ENCODE measurements around the gene CCM2.

The CCM2 gene

DNA sequence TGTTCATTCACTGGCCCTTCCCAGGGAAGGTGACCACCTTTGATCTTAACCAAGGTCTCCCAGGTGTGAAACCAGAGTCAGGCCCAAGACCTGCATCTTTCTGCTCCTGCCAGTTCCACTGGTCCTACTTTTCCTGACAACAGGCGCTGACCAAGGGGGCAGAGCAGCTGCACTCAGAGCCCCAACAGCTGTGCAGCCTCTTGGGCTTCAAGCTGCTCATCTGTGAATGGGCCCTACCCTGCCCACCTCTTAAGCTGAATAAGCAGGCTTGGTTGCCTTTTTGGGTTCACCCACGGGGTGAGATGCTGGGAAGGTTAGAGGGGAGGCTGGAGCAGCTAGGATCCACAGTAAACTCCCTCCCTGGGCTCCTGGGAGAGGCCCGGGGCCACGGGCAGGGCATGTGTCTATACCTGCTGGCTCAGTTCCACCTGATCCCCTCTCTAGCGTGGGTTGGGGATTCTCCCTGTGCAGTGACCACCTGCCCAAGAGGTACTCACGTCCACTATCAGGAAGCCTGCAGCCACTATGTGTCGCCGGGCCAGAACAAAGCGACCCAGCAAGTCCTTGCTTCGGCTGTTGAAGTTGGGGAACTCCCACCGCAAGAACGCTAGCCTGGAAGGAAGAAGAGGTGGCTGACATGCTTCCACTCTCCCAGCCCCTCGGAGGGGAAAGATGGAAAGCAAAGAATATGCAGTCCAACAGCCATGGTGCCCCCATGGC, 100.9 kb downstream of the CCM2 start:
- intact Hi-C loops (cut with DNase I): no loop called here
- DNase-seq: peak in 1 of 42 donors; percentile 15

- peak in 1 of 42 donors; percentile 7 for DNase-seq
- intact Hi-C loops (cut with DNase I): no loop called here
These were observed 101.7 kb downstream of the CCM2 start for GRCh38 chr7:45101748-45102147.

DNA sequence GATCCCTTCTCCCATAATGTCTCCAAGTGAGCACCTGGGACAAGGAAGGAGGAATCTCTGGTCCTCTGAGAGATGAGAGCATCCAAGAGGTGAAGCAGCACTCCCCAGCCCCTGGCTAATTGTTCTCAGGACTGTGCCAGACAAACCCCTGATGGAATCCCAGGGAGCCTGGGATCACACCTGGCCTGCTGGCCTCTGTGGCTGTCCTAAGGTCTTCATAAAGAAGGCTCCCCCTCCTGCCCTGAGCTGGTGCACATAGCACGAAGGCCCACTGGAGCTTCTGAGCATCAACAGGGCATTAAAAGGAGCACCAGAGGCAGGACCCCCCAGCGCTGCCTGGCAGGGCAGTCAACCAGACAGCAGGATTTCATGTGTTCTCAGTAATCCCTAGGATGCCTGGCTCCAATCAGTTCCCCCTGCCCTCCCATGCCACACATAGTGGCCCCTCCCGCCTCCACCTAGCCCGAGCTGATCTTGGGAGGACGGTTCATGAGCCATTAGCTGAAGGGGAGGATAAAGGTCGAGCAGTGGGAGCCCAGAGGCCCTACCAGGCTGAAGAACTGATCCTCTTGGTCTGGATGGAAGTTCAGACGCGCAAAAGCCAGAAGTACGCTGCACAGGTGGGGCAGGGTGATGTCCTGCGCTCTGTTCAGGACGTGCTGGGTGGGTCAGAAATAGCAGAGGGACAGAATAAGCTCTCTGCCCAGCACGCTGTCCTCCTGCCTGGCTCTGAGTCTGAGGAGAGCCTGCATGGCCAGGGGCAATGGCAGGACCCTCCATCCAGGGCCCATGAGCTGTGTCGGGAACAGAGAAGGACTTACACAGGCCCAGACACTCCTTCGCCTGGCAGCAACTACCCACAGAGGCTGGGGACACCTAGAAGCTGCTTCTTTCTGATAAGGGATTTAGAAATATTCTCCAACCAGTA, 103.0 kb downstream of the CCM2 start:
- intact Hi-C loops (cut with DNase I): no loop called here
- DNase-seq: peak in 1 of 42 donors; percentile 16

GRCh38 chr7:45103958-45104843, 104.2 kb downstream of the CCM2 start:
- DNase-seq: peak in 2 of 42 donors; percentile 2 to 13
- intact Hi-C loops (cut with DNase I): no loop called here

GRCh38 chr7:45104844-45105587, 105.0 kb downstream of the CCM2 start:
- peak in 2 of 42 donors; percentile 10 to 18 for DNase-seq
- intact Hi-C loops (cut with DNase I): no loop called here

- peak in 1 of 42 donors; percentile 15 for DNase-seq
- intact Hi-C loops (cut with DNase I): no loop called here
These were observed 105.7 kb downstream of the CCM2 start for GRCh38 chr7:45105588-45106188.

DNA sequence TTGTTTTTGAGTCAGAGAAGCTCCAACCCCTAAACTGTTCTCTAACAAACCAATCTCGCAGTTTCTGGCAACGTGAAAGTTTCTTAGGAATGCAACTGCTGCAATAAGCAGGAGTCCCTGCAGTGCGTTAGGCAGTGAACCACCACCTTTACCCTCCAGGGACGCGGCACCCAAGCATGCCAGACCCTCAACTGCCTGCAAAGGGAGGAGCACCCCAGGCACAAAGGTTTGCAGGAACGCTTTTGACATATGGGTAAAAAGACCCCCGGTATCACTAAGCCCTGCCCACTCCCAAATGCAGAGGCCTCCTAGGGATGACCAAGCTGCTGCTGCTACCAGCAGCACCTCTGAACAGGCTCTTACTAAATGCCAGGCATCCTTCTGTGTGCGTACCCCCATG, 106.8 kb downstream of the CCM2 start:
- intact Hi-C loops (cut with DNase I): no loop called here
- peak in 1 of 42 donors; percentile 9 for DNase-seq

DNA sequence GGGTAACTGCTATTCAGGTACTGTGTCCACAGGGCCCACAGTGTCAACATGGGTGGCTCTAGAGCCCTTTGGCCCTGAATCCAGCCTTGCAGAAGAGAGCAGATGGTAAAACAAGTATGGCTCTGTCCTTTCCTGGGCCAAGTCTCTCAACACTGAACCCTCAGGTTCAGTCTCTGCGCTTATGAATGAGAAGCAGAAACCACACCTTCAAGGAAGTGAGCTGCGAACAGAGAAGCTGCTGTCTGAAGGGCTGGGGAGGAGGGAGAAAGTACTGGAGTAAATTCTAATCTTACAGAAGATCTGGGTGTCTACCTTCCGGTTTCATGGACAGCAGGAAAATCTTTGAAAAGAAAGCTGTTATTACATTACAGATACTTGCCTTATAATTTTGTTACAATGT, 107.4 kb downstream of the CCM2 start:
- peak in 1 of 42 donors; percentile 13 for DNase-seq
- intact Hi-C loops (cut with DNase I): no loop called here

DNA sequence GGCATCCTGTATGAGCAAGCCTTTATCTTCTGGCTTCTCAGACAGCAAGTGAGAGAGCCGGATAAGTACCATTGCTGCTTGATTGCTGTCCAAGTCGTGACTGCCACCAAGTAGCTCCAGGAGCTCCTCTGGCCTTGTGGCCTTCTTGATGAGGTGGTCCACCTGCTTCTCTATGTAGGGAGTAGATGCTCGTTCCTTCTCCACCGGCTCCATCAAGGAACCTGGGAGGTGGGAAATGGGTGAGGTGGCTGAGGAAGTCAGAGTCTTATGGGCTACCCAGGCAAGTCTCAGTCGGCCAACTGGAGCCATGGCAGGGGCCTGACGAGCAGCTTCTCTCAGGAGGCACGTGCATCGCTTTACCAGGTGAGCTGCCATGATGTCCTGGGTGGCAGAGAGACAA, 108.9 kb downstream of the CCM2 start:
- intact Hi-C loops (cut with DNase I): no loop called here
- DNase-seq: peak in 1 of 42 donors; percentile 11

- DNase-seq: peak; percentile 82 to 98 (median 95)
- intact Hi-C loops (cut with DNase I): loop anchor here (5.0 to 10.0 kb wide), 2 partner anchors 109 to 507 kb away; partner anchors contain the start of genes CCM2 and OGDH
These were observed 111.6 kb downstream of the CCM2 start, which contains the start of gene TBRG4 for GRCh38 chr7:45111298-45112223. Gene TBRG4 (minus strand): TSS chr7:45111697. CDS start chr7:45109237, 2,460 bp downstream.

DNA sequence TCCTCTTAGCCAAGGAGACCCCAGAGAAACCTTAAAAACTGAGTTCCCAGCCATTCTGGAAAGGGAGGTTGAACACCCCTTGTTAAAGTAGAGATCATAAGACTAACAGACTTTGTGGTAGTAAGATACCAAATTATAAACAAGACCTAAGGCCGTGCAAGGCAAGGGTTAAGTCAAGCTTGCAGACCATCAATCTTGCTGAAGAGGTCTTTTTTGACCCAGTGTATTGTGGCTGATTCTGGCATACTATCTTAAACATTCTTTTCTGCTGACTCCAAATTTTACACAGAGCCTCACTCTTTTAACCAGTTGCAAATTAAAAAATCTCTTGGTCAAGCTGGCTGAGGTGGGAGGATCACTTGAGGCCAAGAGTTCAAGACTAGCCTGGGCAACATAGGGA, 112.6 kb downstream of the CCM2 start:
- intact Hi-C loops (cut with DNase I): loop anchor here (5.0 to 10.0 kb wide), 2 partner anchors 110 to 508 kb away; partner anchors contain the start of genes CCM2 and OGDH
- peak in 1 of 42 donors; percentile 6 for DNase-seq

DNA sequence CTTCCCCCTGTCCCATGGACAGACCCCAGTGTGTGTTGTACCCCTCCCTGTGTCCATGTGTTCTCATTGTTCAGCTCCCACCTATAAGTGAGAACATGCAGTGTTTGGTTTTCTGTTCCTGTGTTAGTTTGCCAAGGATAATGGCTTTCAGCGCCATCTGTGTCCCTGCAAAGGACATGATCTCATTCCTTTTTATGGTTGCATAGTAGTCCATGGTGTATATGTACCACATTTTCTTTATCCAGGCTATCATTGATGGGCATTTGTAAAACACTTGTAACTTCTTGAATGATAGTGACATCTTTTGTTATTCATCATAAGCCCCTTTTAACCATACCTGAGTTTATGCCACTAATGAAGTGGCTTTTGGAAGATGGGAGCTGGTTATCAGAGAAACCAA, 114.3 kb downstream of the CCM2 start:
- peak in 1 of 42 donors; percentile 2 for DNase-seq
- intact Hi-C loops (cut with DNase I): loop anchor here (5.0 to 10.0 kb wide), 2 partner anchors 112 to 509 kb away; partner anchors contain the start of genes CCM2 and OGDH

GRCh38 chr7:45114926-45115325, 114.9 kb downstream of the CCM2 start:
- intact Hi-C loops (cut with DNase I): loop anchor here (5.0 to 10.0 kb wide), 2 partner anchors 113 to 510 kb away; partner anchors contain the start of genes CCM2 and OGDH
- DNase-seq: no peak

DNA sequence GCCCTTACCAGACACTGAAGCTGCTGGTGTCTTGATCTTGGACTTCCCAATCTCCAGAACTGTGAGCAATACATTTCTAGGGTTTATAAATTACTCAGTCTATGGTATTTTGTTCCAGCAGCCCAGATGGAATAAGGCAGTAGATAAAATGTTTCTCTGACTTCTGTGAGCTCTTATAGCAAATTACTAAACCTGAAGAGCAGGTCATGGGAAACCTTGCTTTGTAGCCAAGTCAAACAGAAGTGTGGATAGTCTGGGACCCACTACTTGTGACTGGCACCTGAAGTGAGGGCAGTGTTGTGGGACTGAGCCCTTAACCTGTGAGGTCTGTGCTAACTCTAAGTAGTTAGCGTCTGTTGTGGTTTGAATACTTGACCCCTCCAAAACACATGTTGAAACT, 116.0 kb downstream of the CCM2 start:
- intact Hi-C loops (cut with DNase I): loop anchor here (10.0 kb wide), 1 partner anchor 511 kb away; the partner anchor contains the start of gene OGDH
- DNase-seq: no peak

GRCh38 chr7:45117582-45117981, 117.6 kb downstream of the CCM2 start:
- intact Hi-C loops (cut with DNase I): loop anchor here (10.0 kb wide), 1 partner anchor 513 kb away; the partner anchor contains the start of gene OGDH
- DNase-seq: peak in 1 of 42 donors; percentile 11

- intact Hi-C loops (cut with DNase I): loop anchor here (10.0 kb wide), 1 partner anchor 513 kb away; the partner anchor contains the start of gene OGDH
- peak in 1 of 42 donors; percentile 14 for DNase-seq
These were observed 118.3 kb downstream of the CCM2 start for GRCh38 chr7:45118292-45118691.
